NAMALWA (cell line): ENCODE results near the gene SNCAIP.
"Not testable (repeated sequence)": the region's sequence is repeated elsewhere in the genome, so short reads cannot be mapped to it uniquely, and the experiment has no call there.

Experiments used
- DNase-seq: peaks from one replicate; pipeline ENCODE4 v3.0.0-alpha.2; 2015; ENCODE audit warnings: low spot score

SNCAIP gene

GRCh38 chr5:122358372-122358979, 46.4 kb downstream of the SNCAIP start:
- no peak for DNase-seq

GRCh38 chr5:122362361-122362760, 50.3 kb downstream of the SNCAIP start:
- no peak for DNase-seq

- no peak for DNase-seq
Measured at GRCh38 chr5:122363623-122364022, 51.6 kb downstream of the SNCAIP start.

- DNase-seq = no peak
Measured at GRCh38 chr5:122366501-122366900, 54.5 kb downstream of the SNCAIP start.

- no peak for DNase-seq
Measured at GRCh38 chr5:122367456-122367855, 55.4 kb downstream of the SNCAIP start.

- no peak for DNase-seq
Measured at GRCh38 chr5:122368510-122369251, 56.6 kb downstream of the SNCAIP start.

GRCh38 chr5:122369253-122369815, 57.3 kb downstream of the SNCAIP start:
- DNase-seq = no peak

GRCh38 chr5:122371511-122372151, 59.6 kb downstream of the SNCAIP start:
- no peak for DNase-seq

- no peak for DNase-seq
Measured at GRCh38 chr5:122374110-122374509, 62.1 kb downstream of the SNCAIP start.

GRCh38 chr5:122375801-122376200, 63.8 kb downstream of the SNCAIP start:
- no peak for DNase-seq

GRCh38 chr5:122376250-122376649, 64.2 kb downstream of the SNCAIP start:
- DNase-seq = no peak

- no peak for DNase-seq
Measured at GRCh38 chr5:122377026-122377425, 65.0 kb downstream of the SNCAIP start.

GRCh38 chr5:122382938-122383337, 70.9 kb downstream of the SNCAIP start:
- not testable (repeated sequence) for DNase-seq

- no peak for DNase-seq
Measured at GRCh38 chr5:122384739-122385235, 72.8 kb downstream of the SNCAIP start.

- no peak for DNase-seq
Measured at GRCh38 chr5:122385286-122385685, 73.2 kb downstream of the SNCAIP start.

GRCh38 chr5:122385808-122386207, 73.8 kb downstream of the SNCAIP start:
- no peak for DNase-seq

GRCh38 chr5:122390154-122390553, 78.1 kb downstream of the SNCAIP start:
- no peak for DNase-seq

GRCh38 chr5:122390694-122391093, 78.7 kb downstream of the SNCAIP start:
- DNase-seq = no peak

- DNase-seq = no peak
Measured at GRCh38 chr5:122391621-122392020, 79.6 kb downstream of the SNCAIP start.

GRCh38 chr5:122392224-122392623, 80.2 kb downstream of the SNCAIP start:
- DNase-seq = no peak

GRCh38 chr5:122392824-122393223, 80.8 kb downstream of the SNCAIP start:
- DNase-seq = no peak

GRCh38 chr5:122394284-122394930, 82.4 kb downstream of the SNCAIP start:
- DNase-seq = no peak
